Stimulated activated CD8-positive, alpha-beta memory T cell treated with anti-CD3 and anti-CD28 coated beads, Interleukin-7, amount 100 ng/mL, for 1 hour (primary cell): Measurements from ENCODE around the gene PEX16.

Experiments
- DNase-seq, 2 donors: peaks; one replicate each; pipeline ENCODE4 v3.0.0-alpha.2; 2020; ENCODE audit warnings: low read depth in 2 of 2

PEX16 gene

DNA sequence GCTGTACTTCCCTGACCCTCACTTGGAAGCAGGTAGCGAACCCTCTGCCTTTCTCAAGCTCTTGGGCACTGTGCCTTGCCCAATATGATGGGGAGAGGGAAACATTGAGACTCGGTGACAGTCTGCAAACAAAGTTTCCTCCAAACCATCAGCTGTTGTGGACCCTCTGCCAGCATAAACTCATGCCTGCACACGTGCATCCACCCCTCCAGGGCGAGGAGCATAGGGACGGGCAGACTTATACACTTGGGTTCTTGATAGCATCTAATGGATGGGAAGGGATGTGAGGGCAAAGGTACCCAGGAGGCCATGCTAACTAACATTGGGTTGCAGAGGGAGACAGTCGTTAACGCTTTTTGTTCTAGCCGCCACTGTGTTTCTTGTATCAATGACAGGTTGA, 40.5 kb downstream of the PEX16 start:
- DNase-seq: no peak

DNA sequence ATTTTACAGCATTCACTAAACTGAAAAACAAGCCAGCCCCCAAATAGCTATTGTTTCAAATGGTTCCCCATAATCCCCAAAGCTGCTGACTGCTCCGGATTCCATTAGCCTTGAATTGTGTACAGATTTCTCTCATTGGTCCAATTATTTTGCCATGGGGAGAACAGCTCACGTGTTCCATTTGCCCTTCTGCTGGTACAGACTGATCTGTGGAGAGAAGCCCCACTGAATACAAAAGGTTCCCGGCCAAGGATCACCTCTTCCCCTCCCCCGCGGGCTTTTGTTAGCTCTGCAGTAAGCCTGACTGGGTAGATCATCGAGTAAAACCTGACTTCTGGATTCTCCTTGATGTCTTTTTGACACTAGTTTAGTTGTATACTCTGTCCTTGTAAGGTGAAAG, 41.3 kb downstream of the PEX16 start:
- no peak for DNase-seq

DNA sequence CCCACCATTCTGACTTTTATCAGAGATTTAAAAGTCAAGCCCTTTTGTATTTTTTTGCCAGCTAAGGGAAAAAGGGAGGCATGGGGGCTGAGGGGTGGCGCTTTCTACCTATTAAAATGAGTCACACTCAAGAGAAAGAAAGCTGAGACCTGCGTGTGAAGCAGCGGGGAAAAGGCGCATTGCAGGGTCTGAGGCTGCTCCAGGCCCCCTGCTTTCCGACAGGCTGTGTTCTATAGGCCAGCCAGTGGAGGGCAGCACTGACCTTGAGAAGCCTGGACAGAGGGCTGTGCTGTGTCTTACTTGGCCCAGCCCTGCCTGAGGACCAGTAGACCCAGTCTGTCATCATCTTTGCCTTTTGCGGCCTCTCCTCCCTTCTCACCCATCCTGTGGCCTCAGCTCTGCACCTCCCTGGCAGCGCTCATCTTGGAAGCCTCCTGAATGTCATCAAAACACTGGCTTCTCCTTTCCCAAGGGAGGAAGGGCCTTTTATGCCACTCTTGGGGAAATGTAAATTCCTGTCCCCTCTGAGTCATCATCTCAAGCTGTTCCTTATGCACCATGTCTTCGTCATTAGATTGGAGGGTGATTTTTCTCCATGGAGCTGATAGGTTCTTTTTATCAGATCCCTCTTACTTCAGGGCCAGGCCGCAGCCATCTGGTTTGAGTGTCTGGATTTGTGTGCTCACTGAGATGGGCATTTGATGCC, 44.9 kb downstream of the PEX16 start:
- no peak for DNase-seq

DNA sequence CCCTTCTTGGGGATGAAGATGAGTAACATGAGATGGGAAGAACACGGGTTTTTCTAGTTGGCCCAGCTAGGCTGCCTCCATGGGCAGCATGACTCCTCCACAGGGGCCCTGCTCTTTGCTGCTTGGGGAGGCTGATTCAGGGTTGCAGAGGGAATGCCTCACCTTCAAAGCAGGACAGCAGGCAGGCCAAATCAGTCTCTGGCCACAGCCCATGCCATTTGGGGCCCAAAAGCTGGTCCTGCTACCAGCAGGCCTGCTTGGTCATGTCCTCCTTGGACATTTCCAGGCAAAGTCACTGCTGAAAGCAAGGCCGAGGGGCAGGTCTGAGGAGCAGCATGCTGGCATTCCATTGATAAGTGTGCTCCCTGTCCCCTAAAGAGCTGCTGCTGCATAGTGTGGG, 46.0 kb downstream of the PEX16 start:
- DNase-seq: no peak

DNA sequence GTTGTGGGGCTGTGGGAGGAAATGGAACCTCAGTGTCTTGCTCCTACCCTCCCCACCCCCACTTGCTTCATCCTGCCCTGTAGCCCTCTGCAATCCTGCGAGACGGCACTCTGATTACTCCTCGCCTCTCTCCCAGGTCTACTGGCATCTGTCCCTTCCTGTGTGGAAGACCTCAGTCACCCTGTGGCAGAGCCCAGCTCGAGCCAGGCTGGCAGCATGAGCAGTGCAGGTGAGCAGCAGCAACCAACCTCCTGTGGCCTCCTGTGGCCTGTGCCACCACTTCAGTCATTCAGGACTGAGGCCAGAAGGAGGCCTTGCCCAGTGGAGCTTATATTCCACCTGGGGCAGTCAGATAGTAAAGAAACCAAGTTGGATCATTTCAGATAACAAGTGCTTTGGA, 47.0 kb downstream of the PEX16 start:
- no peak for DNase-seq

DNA sequence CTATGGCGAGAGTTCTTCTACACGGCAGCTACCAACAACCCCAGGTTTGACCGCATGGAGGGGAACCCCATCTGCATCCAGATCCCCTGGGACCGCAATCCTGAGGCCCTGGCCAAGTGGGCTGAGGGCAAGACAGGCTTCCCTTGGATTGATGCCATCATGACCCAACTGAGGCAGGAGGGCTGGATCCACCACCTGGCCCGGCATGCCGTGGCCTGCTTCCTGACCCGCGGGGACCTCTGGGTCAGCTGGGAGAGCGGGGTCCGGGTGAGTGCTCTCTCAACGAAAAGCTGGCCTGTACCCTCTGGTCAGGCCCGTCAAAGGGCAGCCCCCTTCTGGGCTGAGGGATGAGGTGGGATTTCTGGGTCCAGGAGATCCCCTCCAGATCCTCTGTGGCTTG, 48.1 kb downstream of the PEX16 start:
- DNase-seq: no peak

DNA sequence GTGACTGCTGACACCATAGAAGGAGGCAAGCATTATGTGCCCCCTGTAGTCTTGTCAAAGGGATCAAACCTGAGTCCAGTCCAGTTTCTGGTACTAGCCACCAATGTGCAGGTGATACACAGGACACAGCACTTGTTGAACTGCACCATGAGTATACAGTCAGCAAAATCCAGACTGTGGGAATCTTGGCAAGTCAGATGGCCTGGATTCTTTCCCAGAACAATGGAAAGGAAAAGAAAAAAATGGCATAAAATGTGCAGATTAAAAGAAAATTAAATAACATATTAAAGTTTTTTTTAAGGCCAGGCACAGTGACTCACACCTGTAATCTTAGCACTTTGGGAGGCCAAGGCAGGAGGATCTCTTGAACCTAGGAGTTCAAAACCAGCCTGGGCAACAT, 53.6 kb downstream of the PEX16 start:
- no peak for DNase-seq

DNA sequence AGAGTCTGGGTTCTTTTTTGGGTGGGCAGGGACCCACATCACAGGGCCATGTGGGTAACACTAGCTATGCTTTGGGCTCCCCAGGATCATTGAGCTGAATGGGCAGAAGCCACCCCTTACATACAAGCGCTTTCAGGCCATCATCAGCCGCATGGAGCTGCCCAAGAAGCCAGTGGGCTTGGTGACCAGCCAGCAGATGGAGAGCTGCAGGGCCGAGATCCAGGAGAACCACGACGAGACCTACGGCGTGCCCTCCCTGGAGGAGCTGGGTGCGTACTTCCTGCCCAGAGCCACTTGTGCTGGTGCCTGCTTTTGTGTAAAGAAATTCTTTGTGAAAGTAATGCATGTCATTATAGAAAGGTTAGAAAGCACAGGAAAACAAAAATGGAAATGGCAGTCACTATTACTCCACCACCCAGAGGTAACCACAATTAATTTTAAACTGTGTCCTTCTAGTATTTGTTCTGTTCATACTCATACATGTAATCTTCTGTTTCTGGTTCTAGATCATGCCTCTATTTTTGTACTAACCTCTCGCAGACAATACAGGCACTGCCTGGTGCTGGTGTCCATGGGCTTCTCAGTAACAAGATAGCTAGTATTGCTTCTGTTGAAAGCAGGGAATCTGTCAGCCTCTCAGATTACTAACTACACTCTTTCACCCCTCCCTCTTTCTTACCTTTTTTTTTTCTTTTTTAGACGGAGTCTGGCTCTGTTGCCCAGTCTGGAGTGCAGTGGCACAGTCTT, 56.7 kb downstream of the PEX16 start:
- no peak for DNase-seq

DNA sequence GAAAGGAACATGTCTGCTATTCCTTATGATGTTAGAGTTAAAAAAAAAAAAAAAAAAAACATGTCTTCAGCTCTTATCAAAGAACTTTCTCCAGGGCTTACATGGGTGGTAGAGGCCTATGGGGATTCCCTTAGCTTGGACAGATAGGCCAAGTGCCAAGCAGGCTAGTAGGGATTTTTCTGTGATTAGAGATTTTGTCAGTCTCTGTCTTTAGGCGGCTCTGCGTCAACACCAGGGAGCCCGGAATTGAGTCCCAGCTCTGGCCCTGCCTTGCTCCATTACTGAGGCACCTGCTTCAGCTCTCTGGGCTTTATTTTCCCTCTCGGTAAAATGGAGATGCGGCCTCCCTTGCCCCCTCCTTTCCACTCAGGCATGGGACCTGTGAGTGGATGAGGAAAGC, 57.3 kb downstream of the PEX16 start:
- no peak for DNase-seq
